Cortex of kidney (tissue), 1 donor: ENCODE measurements around the gene KDR.

Experiments
- DNase-seq: peaks from one replicate; lab custom pipeline; 2025; lab: John Stamatoyannopoulos, UW

Gene KDR

GRCh38 chr4:55123791-55124190, 1.6 kb downstream of the KDR start:
- DNase-seq = no peak

DNA sequence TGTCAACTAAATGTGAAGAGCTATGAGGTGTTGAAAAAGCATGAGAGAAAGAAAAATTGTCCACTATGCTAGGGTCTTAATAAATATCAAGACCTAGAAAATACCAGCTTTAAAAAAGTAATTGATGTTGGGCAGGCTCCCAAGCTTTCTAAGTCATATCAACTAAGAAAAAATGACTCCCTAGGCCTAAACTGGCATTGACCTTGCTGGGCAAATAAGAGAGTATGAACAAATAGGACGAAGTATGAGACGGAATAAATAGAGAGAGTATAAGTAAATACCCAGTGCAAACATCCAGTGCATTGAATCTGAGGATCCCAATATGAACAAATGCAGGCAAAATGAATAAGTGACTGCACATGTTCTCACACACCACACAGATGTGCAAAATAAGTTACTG, 3.2 kb downstream of the KDR start:
- DNase-seq = no peak

DNA sequence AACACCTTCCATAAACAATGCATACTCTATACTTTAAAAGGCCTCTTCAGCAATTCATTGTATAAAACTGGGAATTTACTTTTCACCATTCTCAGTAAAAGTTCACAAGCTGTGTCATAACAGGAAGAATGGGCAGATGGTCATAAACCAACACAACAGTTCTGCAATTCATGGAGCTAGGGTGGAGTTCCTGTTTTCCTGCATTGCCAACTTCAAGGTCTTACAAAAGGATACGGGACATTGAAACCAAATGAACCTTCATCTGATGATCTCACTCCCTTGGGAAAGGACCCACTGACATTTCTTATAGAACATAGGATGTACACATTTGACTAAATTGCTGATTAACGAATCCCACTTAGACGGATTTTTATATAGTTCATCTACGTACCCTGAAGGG, 4.1 kb downstream of the KDR start:
- no peak for DNase-seq

- DNase-seq = no peak
Measured at GRCh38 chr4:55118397-55118796, 7.0 kb downstream of the KDR start.

GRCh38 chr4:55117511-55117910, 7.9 kb downstream of the KDR start:
- DNase-seq = no peak

- DNase-seq = no peak
Measured at GRCh38 chr4:55116450-55116849, 8.9 kb downstream of the KDR start.

DNA sequence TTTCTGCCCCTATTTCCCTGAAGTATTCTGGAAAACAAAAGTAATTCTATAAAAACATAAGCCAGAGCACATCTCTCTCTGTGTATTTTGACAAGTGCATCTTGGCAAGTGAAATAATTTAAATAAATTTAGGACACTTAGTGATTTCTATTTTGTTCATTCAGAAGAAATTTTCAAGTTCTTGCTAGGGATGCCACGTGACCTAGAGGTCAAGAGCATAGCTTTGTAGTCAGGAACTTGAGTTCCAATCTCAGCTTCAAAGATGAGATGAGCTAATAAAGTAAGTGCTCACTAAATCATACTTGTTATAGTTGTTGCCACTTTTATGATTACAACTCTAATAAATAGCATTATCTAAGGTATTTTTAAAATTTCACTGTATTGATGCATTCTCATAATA, 13.8 kb downstream of the KDR start:
- DNase-seq = no peak

- DNase-seq = no peak
Measured at GRCh38 chr4:55110131-55110530, 15.3 kb downstream of the KDR start.

DNA sequence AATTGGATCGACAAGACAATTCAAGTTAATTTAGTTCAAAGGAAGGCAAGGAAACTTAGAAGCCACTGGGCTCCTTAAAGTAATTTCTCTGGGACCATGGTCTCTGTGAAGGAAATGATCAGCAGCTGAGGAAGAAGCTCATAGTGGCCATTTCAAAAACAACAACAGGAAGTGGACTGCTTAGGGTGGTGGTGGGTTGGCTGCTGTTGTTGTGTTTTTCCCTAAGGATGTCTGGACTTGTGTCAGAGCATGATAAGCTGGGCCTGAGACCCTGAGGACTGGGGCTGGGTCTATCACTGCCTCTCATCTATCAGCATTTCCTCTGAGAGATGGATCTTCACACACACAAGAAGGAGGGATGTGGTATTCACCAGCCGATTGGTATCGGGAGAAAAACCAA, 18.3 kb downstream of the KDR start:
- DNase-seq = no peak

- no peak for DNase-seq
Measured at GRCh38 chr4:55103224-55103623, 22.2 kb downstream of the KDR start.

GRCh38 chr4:55099816-55100215, 25.6 kb downstream of the KDR start:
- no peak for DNase-seq

- DNase-seq = no peak
Measured at GRCh38 chr4:55098456-55099204, 26.8 kb downstream of the KDR start.

GRCh38 chr4:55096619-55097018, 28.8 kb downstream of the KDR start:
- DNase-seq = no peak

DNA sequence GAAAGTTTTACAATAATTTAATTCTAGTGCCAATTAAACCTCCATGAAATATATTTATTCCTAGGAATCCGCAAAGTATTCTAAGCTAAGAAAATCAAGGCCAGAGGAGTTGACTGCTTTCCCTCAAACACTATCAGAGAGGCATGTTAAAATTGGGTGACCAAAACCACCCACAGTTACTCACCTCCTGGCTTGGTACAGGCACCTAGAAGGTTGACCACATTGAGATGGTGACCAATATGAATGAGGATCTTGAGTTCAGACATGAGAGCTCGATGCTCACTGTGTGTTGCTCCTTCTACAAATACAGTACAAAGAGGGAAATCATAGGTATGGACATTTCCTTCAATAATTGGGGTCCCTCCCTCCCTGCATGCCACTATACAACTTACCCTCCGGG, 29.4 kb downstream of the KDR start:
- DNase-seq = no peak

- DNase-seq = no peak
Measured at GRCh38 chr4:55092504-55092903, 32.9 kb downstream of the KDR start.

DNA sequence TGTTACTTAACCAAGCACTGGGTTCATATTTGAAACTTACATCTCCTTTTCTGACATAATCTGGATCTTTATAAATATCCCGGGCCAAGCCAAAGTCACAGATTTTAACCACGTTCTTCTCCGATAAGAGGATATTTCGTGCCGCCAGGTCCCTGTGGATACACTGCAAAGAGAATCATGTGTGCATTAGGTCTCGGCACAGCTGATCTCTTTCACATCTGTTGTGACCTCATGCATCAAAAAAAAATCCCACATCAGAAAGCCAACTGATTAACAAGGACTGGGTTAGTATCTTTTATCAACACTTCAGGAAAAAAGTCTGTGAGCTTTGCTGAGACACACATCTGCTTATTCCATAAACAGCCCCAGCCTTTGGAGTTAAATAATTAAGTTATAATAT, 35.5 kb downstream of the KDR start:
- DNase-seq = no peak

DNA sequence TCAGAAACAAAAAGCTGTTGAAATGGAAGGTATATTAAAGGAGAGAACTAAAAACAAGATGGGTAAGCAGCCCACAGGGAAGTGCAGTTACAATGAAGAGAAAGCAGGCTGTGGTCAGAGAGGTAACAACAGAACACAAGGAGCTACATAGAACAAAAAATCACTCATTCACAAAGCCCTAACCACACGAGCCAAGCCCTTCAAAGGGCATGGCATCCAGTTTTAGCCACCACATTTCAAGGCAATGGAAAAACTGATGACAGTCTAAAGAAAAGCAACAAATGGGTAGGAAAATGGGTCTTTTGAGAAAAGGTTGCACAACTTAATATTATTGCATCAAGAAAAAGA, 37.5 kb downstream of the KDR start:
- no peak for DNase-seq

DNA sequence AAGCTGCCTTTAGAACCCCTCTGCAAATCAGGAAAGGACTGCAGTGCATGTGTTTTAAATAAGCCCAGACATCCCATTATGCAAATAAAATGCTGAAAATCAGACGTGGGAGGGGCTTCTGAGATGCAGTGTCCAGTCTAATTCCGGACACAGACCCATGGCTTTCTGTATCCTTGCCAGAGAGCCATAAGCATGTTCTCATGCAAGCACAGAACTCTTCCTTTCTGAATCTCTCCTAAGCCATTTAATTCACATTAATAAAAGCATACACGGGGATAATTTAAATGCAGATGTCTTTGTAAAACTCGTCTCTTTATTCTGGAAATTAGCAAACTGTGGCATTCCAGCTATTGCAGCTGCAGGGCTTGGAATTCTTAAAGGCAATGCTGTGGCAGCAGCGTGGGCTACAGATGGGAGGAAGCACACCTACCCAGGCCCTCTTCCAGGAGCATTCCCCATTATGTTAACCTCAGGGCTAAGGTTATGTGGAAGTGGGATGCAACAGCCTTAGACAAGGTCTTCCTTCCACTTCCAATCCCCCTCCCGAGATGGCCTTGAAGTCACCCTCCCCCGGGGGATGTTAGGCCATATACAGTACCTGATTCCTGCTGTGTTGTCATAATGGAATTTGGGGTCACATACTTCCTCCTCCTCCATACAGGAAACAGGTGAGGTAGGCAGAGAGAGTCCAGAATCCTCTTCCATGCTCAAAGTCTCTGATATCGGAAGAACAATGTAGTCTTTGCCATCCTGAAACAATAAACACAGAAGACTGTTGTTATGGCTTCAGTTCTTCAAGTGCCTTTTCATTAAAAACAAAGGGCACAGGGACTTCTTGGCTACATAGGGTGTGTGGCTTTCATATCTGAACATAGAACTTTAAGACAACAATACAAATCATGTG, 38.1 kb downstream of the KDR start:
- no peak for DNase-seq

- DNase-seq = no peak
Measured at GRCh38 chr4:55086578-55086977, 38.8 kb downstream of the KDR start.

- DNase-seq = no peak
Measured at GRCh38 chr4:55083735-55084134, 41.7 kb downstream of the KDR start.

DNA sequence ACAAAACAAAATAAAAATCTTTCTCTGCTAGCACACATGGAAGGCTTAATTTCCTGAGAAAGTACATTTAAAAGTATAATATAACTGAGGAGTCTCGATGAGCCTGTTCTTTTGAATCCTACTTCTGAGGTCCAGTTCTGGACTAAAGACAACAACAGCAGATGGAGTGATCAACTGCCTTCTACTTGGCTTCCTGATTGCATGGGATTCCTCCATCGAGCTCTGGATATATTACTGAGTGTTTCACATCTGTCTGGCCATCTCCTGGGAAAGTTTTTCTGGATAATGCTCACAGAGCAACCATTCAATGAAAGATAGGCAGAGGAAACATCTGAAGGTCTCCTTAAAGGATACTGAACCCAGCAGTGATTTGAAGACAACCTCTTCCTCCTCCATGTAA, 42.6 kb downstream of the KDR start:
- DNase-seq = no peak

DNA sequence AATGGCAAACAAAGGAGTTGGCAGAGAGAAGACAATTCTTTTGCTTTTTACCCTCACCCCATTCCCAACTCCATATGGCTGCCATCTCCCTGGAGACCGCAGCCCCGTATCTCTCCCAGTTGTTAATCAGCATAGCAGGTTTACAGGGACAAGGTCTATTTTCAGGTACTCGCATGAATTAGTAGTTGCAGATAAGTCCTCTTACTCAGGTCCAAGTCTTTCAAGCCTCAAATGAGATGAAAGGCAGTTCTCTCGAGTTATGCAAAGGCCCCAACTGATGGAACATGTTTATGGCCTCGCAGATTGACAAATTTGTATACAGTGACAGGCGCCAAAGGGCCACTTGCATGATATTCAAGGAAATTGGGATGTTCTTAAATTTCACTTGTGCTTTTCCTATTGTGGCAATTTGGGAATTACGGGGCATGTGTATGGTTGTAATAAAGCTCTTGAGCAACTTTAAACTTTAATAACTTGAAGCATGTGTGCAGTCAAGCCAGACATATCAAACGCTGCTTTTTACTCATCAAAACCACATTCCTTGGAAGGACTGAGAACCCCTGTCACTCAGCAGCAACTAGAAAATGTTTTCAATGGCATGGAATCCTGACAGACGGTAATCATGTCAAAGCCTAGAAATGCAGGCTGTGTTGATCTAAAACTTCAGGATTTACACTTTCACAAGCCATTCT, 45.1 kb downstream of the KDR start:
- no peak for DNase-seq
